ENCODE results near the gene DNAJA4.
"Not testable (repeated sequence)": the region's sequence is repeated elsewhere in the genome, so short reads cannot be mapped to it uniquely, and the experiment has no call there.

Gene DNAJA4

GRCh38 chr15:78244893-78245292 lies 19.5 kb upstream of the DNAJA4 start:
- DNase-seq = no peak

GRCh38 chr15:78245392-78245791 lies 19.0 kb upstream of the DNAJA4 start:
- not testable (repeated sequence) for DNase-seq

GRCh38 chr15:78245976-78246620 lies 18.3 kb upstream of the DNAJA4 start:
- DNase-seq = not testable (repeated sequence)

- no peak for DNase-seq
Observed at GRCh38 chr15:78247911-78248310, 16.5 kb upstream of the DNAJA4 start.

GRCh38 chr15:78249131-78249530 lies 15.2 kb upstream of the DNAJA4 start:
- DNase-seq = no peak

GRCh38 chr15:78251136-78251535 lies 13.2 kb upstream of the DNAJA4 start:
- DNase-seq = no peak

- no peak for DNase-seq
Observed at GRCh38 chr15:78255421-78256043, 8.8 kb upstream of the DNAJA4 start.

- DNase-seq = no peak
Observed at GRCh38 chr15:78256044-78256437, 8.3 kb upstream of the DNAJA4 start.

GRCh38 chr15:78257681-78258080 lies 6.7 kb upstream of the DNAJA4 start:
- no peak for DNase-seq

GRCh38 chr15:78259232-78259631 lies 5.1 kb upstream of the DNAJA4 start:
- DNase-seq = no peak

- DNase-seq = no peak
Observed at GRCh38 chr15:78260489-78260888, 3.9 kb upstream of the DNAJA4 start.

- no peak for DNase-seq
Observed at GRCh38 chr15:78261062-78261461, 3.3 kb upstream of the DNAJA4 start.

GRCh38 chr15:78263351-78263781 lies 996 bp upstream of the DNAJA4 start:
- DNase-seq = no peak

GRCh38 chr15:78263907-78264303 lies 457 bp upstream of the DNAJA4 start:
- no peak for DNase-seq

GRCh38 chr15:78265137-78265460 lies 737 bp downstream of the DNAJA4 start:
- DNase-seq = no peak

- DNase-seq = no peak
Observed at GRCh38 chr15:78265752-78266224, 1.4 kb downstream of the DNAJA4 start.

GRCh38 chr15:78266229-78266628 lies 1.9 kb downstream of the DNAJA4 start:
- no peak for DNase-seq

GRCh38 chr15:78266806-78267205 lies 2.4 kb downstream of the DNAJA4 start:
- DNase-seq = no peak

GRCh38 chr15:78272316-78272715 lies 8.0 kb downstream of the DNAJA4 start:
- DNase-seq = no peak

- no peak for DNase-seq
Observed at GRCh38 chr15:78272776-78273175, 8.4 kb downstream of the DNAJA4 start.

GRCh38 chr15:78274994-78275393 lies 10.6 kb downstream of the DNAJA4 start:
- no peak for DNase-seq

GRCh38 chr15:78276064-78276943 lies 11.9 kb downstream of the DNAJA4 start:
- DNase-seq = no peak

GRCh38 chr15:78280319-78281072 lies 16.1 kb downstream of the DNAJA4 start:
- DNase-seq = no peak

Data from activated T-cell treated with anti-CD3 and anti-CD28 coated beads for 4 hours (primary cell).